Measurements from ENCODE around the gene ELK3. TPM values are rescaled to one million over a fixed set of nuclear protein-coding genes. Genes with fewer than 3 reads are reported as not detected.
A peak's percentile ranks its signal among the peaks of the same experiment; 100 is the strongest.
"Not testable (repeated sequence)": the region's sequence is repeated elsewhere in the genome, so short reads cannot be mapped to it uniquely, and the experiment has no call there.

Gene ELK3
- total RNA-seq, 1 experiment from 2014 or later, result 5.7 TPM

GRCh38 chr12:96295532-96296160, 101.5 kb downstream of the ELK3 start:
- peaks cover 31% of the 10 kb centered on the region for H3K36me3 ChIP-seq
- no peak for DNase-seq
- no peaks in the 10 kb centered on the region for H3K9me3 ChIP-seq

GRCh38 chr12:96297504-96297903, 103.3 kb downstream of the ELK3 start:
- H3K9me3 ChIP-seq, result no peaks in the 10 kb centered on the region
- H3K4me3 ChIP-seq, result no peak overlapping the region
- no peaks in the 10 kb centered on the region for H3K27me3 ChIP-seq
- H3K36me3 ChIP-seq, result peaks cover 25% of the 10 kb centered on the region
- no peak for DNase-seq

More at GRCh38 chr12:96295532-96296160, 101.5 kb downstream of the ELK3 start:
- Histone ChIP-seq H3K4me3 (no peak overlapping the region), H3K27me3 (no peaks in the 10 kb centered on the region)

- DNase-seq, result no peak
- H3K36me3 ChIP-seq, result peaks cover 22% of the 10 kb centered on the region
- no peak overlapping the region for H3K4me3 ChIP-seq
- H3K9me3 ChIP-seq, result no peaks in the 10 kb centered on the region
- H3K27me3 ChIP-seq, result no peaks in the 10 kb centered on the region
Measured at GRCh38 chr12:96300064-96300463, 105.9 kb downstream of the ELK3 start.

GRCh38 chr12:96301732-96302131, 107.6 kb downstream of the ELK3 start:
- DNase-seq, result no peak
- H3K9me3 ChIP-seq, result no peaks in the 10 kb centered on the region
- H3K36me3 ChIP-seq, result peaks cover 20% of the 10 kb centered on the region
- H3K4me3 ChIP-seq, result no peak overlapping the region
- H3K27me3 ChIP-seq, result no peaks in the 10 kb centered on the region

- no peak overlapping the region for H3K4me3 ChIP-seq
- peaks cover 17% of the 10 kb centered on the region for H3K36me3 ChIP-seq
- no peak for DNase-seq
- no peaks in the 10 kb centered on the region for H3K9me3 ChIP-seq
- H3K27me3 ChIP-seq, result no peaks in the 10 kb centered on the region
Measured at GRCh38 chr12:96302687-96303310, 108.6 kb downstream of the ELK3 start.

GRCh38 chr12:96303653-96304052, 109.5 kb downstream of the ELK3 start:
- Histone ChIP-seq H3K36me3 (peaks cover 17% of the 10 kb centered on the region), H3K9me3 (no peaks in the 10 kb centered on the region), H3K4me3 (no peak overlapping the region), H3K27me3 (no peaks in the 10 kb centered on the region)
- DNase-seq, result no peak

GRCh38 chr12:96305665-96306064, 111.5 kb downstream of the ELK3 start:
- H3K36me3 ChIP-seq, result peaks cover 13% of the 10 kb centered on the region
- DNase-seq, result no peak
- H3K9me3 ChIP-seq, result no peaks in the 10 kb centered on the region
- H3K4me3 ChIP-seq, result no peak overlapping the region
- no peaks in the 10 kb centered on the region for H3K27me3 ChIP-seq

- H3K27me3 ChIP-seq, result no peaks in the 10 kb centered on the region
- DNase-seq, result no peak
- peaks cover 32% of the 10 kb centered on the region for H3K36me3 ChIP-seq
- no peaks in the 10 kb centered on the region for H3K9me3 ChIP-seq
- H3K4me3 ChIP-seq, result no peak overlapping the region
Measured at GRCh38 chr12:96308881-96309280, 114.7 kb downstream of the ELK3 start.

GRCh38 chr12:96310067-96310466, 115.9 kb downstream of the ELK3 start:
- Histone ChIP-seq H3K4me3 (no peak overlapping the region), H3K9me3 (no peaks in the 10 kb centered on the region), H3K36me3 (peaks cover 32% of the 10 kb centered on the region), H3K27me3 (no peaks in the 10 kb centered on the region)
- DNase-seq, result no peak

- no peak for DNase-seq
- Histone ChIP-seq H3K9me3 (no peaks in the 10 kb centered on the region), H3K4me3 (no peak overlapping the region), H3K27me3 (no peaks in the 10 kb centered on the region), H3K36me3 (peaks cover 32% of the 10 kb centered on the region)
Measured at GRCh38 chr12:96311191-96311590, 117.0 kb downstream of the ELK3 start.

- Histone ChIP-seq H3K4me3 (no peak overlapping the region), H3K9me3 (no peaks in the 10 kb centered on the region), H3K36me3 (peaks cover 28% of the 10 kb centered on the region), H3K27me3 (no peaks in the 10 kb centered on the region)
- no peak for DNase-seq
Measured at GRCh38 chr12:96313606-96314005, 119.4 kb downstream of the ELK3 start.

GRCh38 chr12:96314723-96315122, 120.5 kb downstream of the ELK3 start:
- no peaks in the 10 kb centered on the region for H3K9me3 ChIP-seq
- no peak overlapping the region for H3K4me3 ChIP-seq
- no peaks in the 10 kb centered on the region for H3K27me3 ChIP-seq
- DNase-seq, result no peak
- H3K36me3 ChIP-seq, result peaks cover 26% of the 10 kb centered on the region

- Histone ChIP-seq H3K4me3 (peak overlapping the region; percentile 43), H3K36me3 (peaks cover 16% of the 10 kb centered on the region)
- DNase-seq, H3K27me3 ChIP-seq, H3K9me3 ChIP-seq: not testable (repeated sequence)
Measured at GRCh38 chr12:96315741-96316481, 121.7 kb downstream of the ELK3 start.

GRCh38 chr12:96317801-96318200, 123.6 kb downstream of the ELK3 start:
- H3K27me3 ChIP-seq, H3K4me3 ChIP-seq, H3K36me3 ChIP-seq, H3K9me3 ChIP-seq, DNase-seq: not testable (repeated sequence)

Data from MG63 (cell line).